ENCODE data around the gene SLC7A14.

SLC7A14 gene

GRCh38 chr3:170589113-170589512 lies 3.2 kb upstream of the SLC7A14 start:
- TF ChIP-seq FOXP2 (optimal IDR thresholded peaks at IDR 0.05; ENCODE audit: borderline replicate concordance, extremely low read depth, extremely low read length, insufficient read depth) (no peak), REST (IDR thresholded peaks at IDR 0.05; ENCODE audit: insufficient read depth in 1 of 2, low read depth in 2 of 2, low read length in 2 of 2) (no peak)

GRCh38 chr3:170585008-170585936 lies 603 bp downstream of the SLC7A14 start:
- TF ChIP-seq POLR2AphosphoS5 (IDR thresholded peaks at IDR 0.05; ENCODE audit: low read depth, low read length) (no peak), TAF1 (IDR thresholded peaks at IDR 0.05; ENCODE audit: borderline replicate concordance, insufficient read depth, low read length) (no peak), SIN3A (IDR thresholded peaks at IDR 0.05; ENCODE audit: borderline replicate concordance, insufficient read depth, low read length) (no peak), REST (IDR thresholded peaks at IDR 0.05; ENCODE audit: insufficient read depth in 1 of 2, low read depth in 2 of 2, low read length in 2 of 2) (no peak), FOXP2 (optimal IDR thresholded peaks at IDR 0.05; ENCODE audit: borderline replicate concordance, extremely low read depth, extremely low read length, insufficient read depth) (no peak)

- TF ChIP-seq REST (IDR thresholded peaks at IDR 0.05; ENCODE audit: insufficient read depth in 1 of 2, low read depth in 2 of 2, low read length in 2 of 2) = peak; percentile 98
- TF ChIP-seq SIN3A (IDR thresholded peaks at IDR 0.05; ENCODE audit: borderline replicate concordance, insufficient read depth, low read length) = no peak
- no peak for TF ChIP-seq TAF1 (IDR thresholded peaks at IDR 0.05; ENCODE audit: borderline replicate concordance, insufficient read depth, low read length)
Measured at GRCh38 chr3:170584585-170585007, 1.3 kb downstream of the SLC7A14 start.

GRCh38 chr3:170579646-170580045 lies 6.2 kb downstream of the SLC7A14 start:
- TF ChIP-seq TAF1 (IDR thresholded peaks at IDR 0.05; ENCODE audit: borderline replicate concordance, insufficient read depth, low read length) (no peak), SIN3A (IDR thresholded peaks at IDR 0.05; ENCODE audit: borderline replicate concordance, insufficient read depth, low read length) (no peak), REST (IDR thresholded peaks at IDR 0.05; ENCODE audit: insufficient read depth in 1 of 2, low read depth in 2 of 2, low read length in 2 of 2) (no peak), FOXP2 (optimal IDR thresholded peaks at IDR 0.05; ENCODE audit: borderline replicate concordance, extremely low read depth, extremely low read length, insufficient read depth) (no peak), POLR2AphosphoS5 (IDR thresholded peaks at IDR 0.05; ENCODE audit: low read depth, low read length) (no peak)

Measured in PFSK-1 (cell line).